Upper lobe of left lung (tissue), 4 donors: ENCODE results near the gene MTMR6.

Experiments
- CTCF ChIP-seq, 6 experiments: fragments of 450-650 bp in 4 of 6; fragments of 200-600 bp in 2 of 6; sonication (generic) in 2 of 6; IDR thresholded peaks; one replicate each; pipeline ENCODE4 v1.5.1; 2016 to 2019; ENCODE audit warnings: antibody characterized with exemption in 6 of 6
- EP300 ChIP-seq, 4 donors: sonication (generic); formaldehyde crosslinking; IDR thresholded peaks; one replicate each; pipeline ENCODE4 v1.5.1; 2017; ENCODE audit warnings: antibody characterized with exemption in 4 of 4, control low read depth in 2 of 4
- POLR2A ChIP-seq, 4 donors: fragments of 450-650 bp; IDR thresholded peaks; one replicate each; pipeline ENCODE4 v1.5.1; 2016 to 2017; ENCODE audit warnings: antibody characterized with exemption in 4 of 4, mild to moderate bottlenecking in 2 of 4
- POLR2AphosphoS5 ChIP-seq, 2 donors: sonication (generic); formaldehyde crosslinking; IDR thresholded peaks; one replicate each; pipeline ENCODE4 v1.5.1; 2017; ENCODE audit warnings: antibody characterized with exemption in 2 of 2

- TF ChIP-seq CTCF (IDR thresholded peaks at IDR 0.05) (no peak), EP300 (IDR thresholded peaks at IDR 0.05) (no peak), POLR2A (IDR thresholded peaks at IDR 0.05) (no peak), POLR2AphosphoS5 (IDR thresholded peaks at IDR 0.05) (no peak)
These were observed 39.2 kb downstream of the MTMR6 start for GRCh38 chr13:25248071-25248470.
